Hindlimb muscle (tissue), 1 donor: Measurements from ENCODE around the gene ADGRF4. TPM values are rescaled to one million over a fixed set of nuclear protein-coding genes. Genes with fewer than 3 reads are reported as not detected.

Experiments
- DNase-seq: peaks from one replicate; pipeline ENCODE4 v3.0.0-alpha.2; 2013
- polyA plus RNA-seq: library from polyadenylated mRNA; unstranded; fragments of 120-200 nt; gene quantifications from one replicate; pipeline ENCODE4 v1.2.1, GENCODE V29; 2013; ENCODE audit not compliant: insufficient read length

Gene ADGRF4
- polyA plus RNA-seq, 1 donor = not detected

- DNase-seq = no peak
Measured at GRCh38 chr6:47681201-47681990, 17.0 kb upstream of the ADGRF4 start.

GRCh38 chr6:47686411-47686810, 12.0 kb upstream of the ADGRF4 start:
- DNase-seq = no peak

- DNase-seq = no peak
Measured at GRCh38 chr6:47687432-47687831, 10.9 kb upstream of the ADGRF4 start.

GRCh38 chr6:47690214-47690613, 8.2 kb upstream of the ADGRF4 start:
- DNase-seq = no peak

- no peak for DNase-seq
Measured at GRCh38 chr6:47690791-47691190, 7.6 kb upstream of the ADGRF4 start.

GRCh38 chr6:47697925-47698324, 455 bp upstream of the ADGRF4 start:
- no peak for DNase-seq

- no peak for DNase-seq
Measured at GRCh38 chr6:47700053-47700452, 1.7 kb downstream of the ADGRF4 start.

- DNase-seq = no peak
Measured at GRCh38 chr6:47700596-47700995, 2.2 kb downstream of the ADGRF4 start.

- no peak for DNase-seq
Measured at GRCh38 chr6:47701363-47701762, 3.0 kb downstream of the ADGRF4 start.

- DNase-seq = no peak
Measured at GRCh38 chr6:47709160-47709559, 10.8 kb downstream of the ADGRF4 start.

- DNase-seq = no peak
Measured at GRCh38 chr6:47710295-47710694, 11.9 kb downstream of the ADGRF4 start.

GRCh38 chr6:47713200-47713599, 14.8 kb downstream of the ADGRF4 start:
- DNase-seq = no peak

- DNase-seq = no peak
Measured at GRCh38 chr6:47714802-47715201, 16.4 kb downstream of the ADGRF4 start.

- DNase-seq = no peak
Measured at GRCh38 chr6:47715782-47716181, 17.4 kb downstream of the ADGRF4 start.

GRCh38 chr6:47716207-47716606, 17.8 kb downstream of the ADGRF4 start:
- no peak for DNase-seq

GRCh38 chr6:47718571-47718970, 20.2 kb downstream of the ADGRF4 start:
- no peak for DNase-seq

GRCh38 chr6:47721189-47721588, 22.8 kb downstream of the ADGRF4 start:
- no peak for DNase-seq

GRCh38 chr6:47722194-47722593, 23.8 kb downstream of the ADGRF4 start:
- no peak for DNase-seq

- DNase-seq = no peak
Measured at GRCh38 chr6:47724300-47724699, 25.9 kb downstream of the ADGRF4 start.

GRCh38 chr6:47727391-47727790, 29.0 kb downstream of the ADGRF4 start:
- DNase-seq = no peak

GRCh38 chr6:47729019-47729418, 30.6 kb downstream of the ADGRF4 start:
- no peak for DNase-seq

GRCh38 chr6:47729457-47729856, 31.1 kb downstream of the ADGRF4 start:
- no peak for DNase-seq

GRCh38 chr6:47733879-47734558, 35.6 kb downstream of the ADGRF4 start:
- DNase-seq = no peak

- no peak for DNase-seq
Measured at GRCh38 chr6:47734831-47735481, 36.6 kb downstream of the ADGRF4 start.
